Esophagus muscularis mucosa (tissue), 4 donors: ENCODE data around the gene PSMB7.

Experiments
- CTCF ChIP-seq, 3 experiments: fragments of 200-600 bp in 2 of 3; fragments of 450-650 bp in 1 of 3; sonication (generic) in 2 of 3; IDR thresholded peaks; one replicate each; pipeline ENCODE4 v1.5.1; 2017 to 2019; ENCODE audit warnings: antibody characterized with exemption in 3 of 3, mild to moderate bottlenecking in 2 of 3, moderate library complexity in 1 of 3
- EP300 ChIP-seq: sonication (generic); formaldehyde crosslinking; IDR thresholded peaks from one replicate; pipeline ENCODE4 v1.6.1; 2017; ENCODE audit warnings: antibody characterized with exemption
- POLR2AphosphoS5 ChIP-seq, 2 donors: sonication (generic); formaldehyde crosslinking; IDR thresholded peaks; one replicate each; pipeline ENCODE4 v1.6.1; 2017; ENCODE audit warnings: antibody characterized with exemption in 2 of 2

GRCh38 chr9:124332361-124333202, 82.7 kb downstream of the PSMB7 start:
- TF ChIP-seq POLR2AphosphoS5 (IDR thresholded peaks at IDR 0.05) (no peak), CTCF (IDR thresholded peaks at IDR 0.05) (no peak), EP300 (no peak)
